Mesendoderm (in vitro differentiated cells): ENCODE results near the gene FSTL4.

Experiments
- DNase-seq: peaks from one replicate; pipeline ENCODE4 v3.0.0; 2013
- H2AK5ac ChIP-seq: 2 replicates; pipeline ENCODE4 v1.6.1; 2013; ENCODE audit warnings: low read length, inconsistent platforms
- H2BK120ac ChIP-seq: 2 replicates; pipeline ENCODE4 v1.6.1; 2013; ENCODE audit warnings: low read depth, mild to moderate bottlenecking, low read length, moderate library complexity, mixed read lengths
- H2BK15ac ChIP-seq: replicated peaks from 2 replicates; pipeline ENCODE4 v1.6.1; 2013; ENCODE audit warnings: low read depth, mild to moderate bottlenecking, moderate library complexity
- H2BK5ac ChIP-seq: 2 replicates; pipeline ENCODE4 v1.6.1; 2013; ENCODE audit warnings: low read length, inconsistent platforms
- H3K18ac ChIP-seq: 2 replicates; pipeline ENCODE4 v1.6.1; 2013; ENCODE audit warnings: mild to moderate bottlenecking, low read length, mixed read lengths
- H3K23ac ChIP-seq: one replicate; pipeline ENCODE4 v1.6.1; 2013; ENCODE audit warnings: low read length
- H3K27ac ChIP-seq: 2 replicates; pipeline ENCODE4 v1.5.1; 2013; ENCODE audit warnings: low read depth, mild to moderate bottlenecking, inconsistent platforms, low read length, moderate library complexity
- H3K27me3 ChIP-seq: 2 replicates; pipeline ENCODE4 v1.6.1; 2013; ENCODE audit warnings: low read length, control low read depth, mild to moderate bottlenecking, inconsistent platforms; ENCODE audit not compliant: insufficient read depth, poor library complexity
- H3K36me3 ChIP-seq: 2 replicates; pipeline ENCODE4 v1.6.1; 2013; ENCODE audit warnings: low read length, inconsistent platforms; ENCODE audit not compliant: control insufficient read depth, insufficient read depth
- H3K4ac ChIP-seq: one replicate; pipeline ENCODE4 v1.6.1; 2013; ENCODE audit warnings: low read depth, mild to moderate bottlenecking, low read length, moderate library complexity
- H3K4me1 ChIP-seq: 2 replicates; pipeline ENCODE4 v1.6.1; 2013; ENCODE audit warnings: low read depth, low read length, inconsistent platforms; ENCODE audit not compliant: control insufficient read depth
- H3K4me2 ChIP-seq: 2 replicates; pipeline ENCODE4 v1.6.1; 2013; ENCODE audit warnings: low read length
- H3K4me3 ChIP-seq: 2 replicates; pipeline ENCODE4 v1.5.1; 2013; ENCODE audit warnings: mild to moderate bottlenecking, low read length
- H3K56ac ChIP-seq: one replicate; pipeline ENCODE4 v1.6.1; 2013; ENCODE audit warnings: low read length
- H3K79me1 ChIP-seq: 2 replicates; pipeline ENCODE4 v1.6.1; 2013; ENCODE audit warnings: low read length, inconsistent platforms
- H3K79me2 ChIP-seq: 2 replicates; pipeline ENCODE4 v1.6.1; 2013; ENCODE audit warnings: mild to moderate bottlenecking, low read length; ENCODE audit not compliant: control insufficient read depth, insufficient read depth
- H3K9ac ChIP-seq: 2 replicates; pipeline ENCODE4 v1.6.1; 2013; ENCODE audit warnings: low read length, inconsistent platforms
- H4K5ac ChIP-seq: one replicate; pipeline ENCODE4 v1.6.1; 2013; ENCODE audit warnings: low read length
- H4K8ac ChIP-seq: one replicate; pipeline ENCODE4 v1.6.1; 2013; ENCODE audit warnings: low read depth, mild to moderate bottlenecking, control low read depth, low read length, moderate library complexity
- WGBS: extraction: QIAGEN DNeasy Blood & Tissue Kit; methylation state at CpG from one replicate; pipeline ENCODE4 v1.1.7; 2013; ENCODE audit warnings: low lambda C conversion rate, missing lambda C conversion rate; ENCODE audit not compliant: insufficient coverage; ENCODE audit errors: extremely low coverage; 5-methylcytosine and 5-hydroxymethylcytosine counted together

Gene FSTL4

GRCh38 chr5:133337795-133338445 lies 274.4 kb downstream of the FSTL4 start:
- Histone ChIP-seq H3K23ac (no peak overlapping the region), H3K79me1 (no peaks in the 10 kb centered on the region), H3K4ac (no peak overlapping the region), H4K5ac (no peak overlapping the region), H2BK15ac (no peak overlapping the region), H3K79me2 (no peaks in the 10 kb centered on the region), H3K4me2 (no peak overlapping the region), H3K27ac (no peak overlapping the region), H2AK5ac (no peak overlapping the region), H3K9ac (no peak overlapping the region), H3K36me3 (no peaks in the 10 kb centered on the region), H4K8ac (no peak overlapping the region), H3K18ac (no peak overlapping the region), H3K4me1 (peaks cover 1% of the 10 kb centered on the region), H2BK120ac (no peak overlapping the region), H2BK5ac (no peak overlapping the region), H3K4me3 (no peak overlapping the region), H3K56ac (no peak overlapping the region), H3K27me3 (no peaks in the 10 kb centered on the region)
- WGBS, result no CpG with 5 or more reads among the region's 9 CpGs
- DNase-seq, result no peak

- no peak overlapping the region for H2BK5ac ChIP-seq
- no CpG with 5 or more reads among the region's 12 CpGs for WGBS
- H2BK15ac ChIP-seq, result no peak overlapping the region
- H3K4me1 ChIP-seq, result peaks cover 1% of the 10 kb centered on the region
- no peak overlapping the region for H3K23ac ChIP-seq
- H4K5ac ChIP-seq, result no peak overlapping the region
- H3K18ac ChIP-seq, result no peak overlapping the region
- H3K56ac ChIP-seq, result no peak overlapping the region
- no peaks in the 10 kb centered on the region for H3K79me1 ChIP-seq
- H3K4me3 ChIP-seq, result no peak overlapping the region
- no peak overlapping the region for H2AK5ac ChIP-seq
- H2BK120ac ChIP-seq, result no peak overlapping the region
- no peak overlapping the region for H3K9ac ChIP-seq
- H3K4me2 ChIP-seq, result no peak overlapping the region
- no peaks in the 10 kb centered on the region for H3K27me3 ChIP-seq
- H3K27ac ChIP-seq, result no peak overlapping the region
- H3K4ac ChIP-seq, result no peak overlapping the region
- no peaks in the 10 kb centered on the region for H3K79me2 ChIP-seq
- H4K8ac ChIP-seq, result no peak overlapping the region
- no peak for DNase-seq
- no peaks in the 10 kb centered on the region for H3K36me3 ChIP-seq
These were observed 275.4 kb downstream of the FSTL4 start for GRCh38 chr5:133336969-133337410.

GRCh38 chr5:133336121-133336968 lies 276.0 kb downstream of the FSTL4 start:
- no peak for DNase-seq
- H3K18ac ChIP-seq, result no peak overlapping the region

GRCh38 chr5:133334796-133335639 lies 277.3 kb downstream of the FSTL4 start:
- no peak overlapping the region for H3K4me2 ChIP-seq
- no peaks in the 10 kb centered on the region for H3K36me3 ChIP-seq
- no peak overlapping the region for H2BK5ac ChIP-seq
- H3K56ac ChIP-seq, result no peak overlapping the region
- H3K4me3 ChIP-seq, result no peak overlapping the region
- no peaks in the 10 kb centered on the region for H3K27me3 ChIP-seq
- H2BK15ac ChIP-seq, result no peak overlapping the region
- H2AK5ac ChIP-seq, result no peak overlapping the region
- H2BK120ac ChIP-seq, result no peak overlapping the region
- H3K27ac ChIP-seq, result no peak overlapping the region
- no peak overlapping the region for H4K5ac ChIP-seq
- no peak overlapping the region for H3K9ac ChIP-seq
- H3K79me2 ChIP-seq, result no peaks in the 10 kb centered on the region
- WGBS, result no CpG with 5 or more reads among the region's 14 CpGs
- no peak overlapping the region for H4K8ac ChIP-seq
- no peak overlapping the region for H3K18ac ChIP-seq
- no peak overlapping the region for H3K23ac ChIP-seq
- no peak for DNase-seq
- H3K79me1 ChIP-seq, result no peaks in the 10 kb centered on the region
- no peak overlapping the region for H3K4ac ChIP-seq
- H3K4me1 ChIP-seq, result no peaks in the 10 kb centered on the region

More at GRCh38 chr5:133336121-133336968, 276.0 kb downstream of the FSTL4 start:
- no peak overlapping the region for H2BK15ac ChIP-seq
- no peak overlapping the region for H4K5ac ChIP-seq
- no peak overlapping the region for H3K23ac ChIP-seq
- H3K9ac ChIP-seq, result no peak overlapping the region
- H2BK120ac ChIP-seq, result no peak overlapping the region
- no peak overlapping the region for H3K56ac ChIP-seq
- no peaks in the 10 kb centered on the region for H3K36me3 ChIP-seq
- no peaks in the 10 kb centered on the region for H3K79me2 ChIP-seq
- no peak overlapping the region for H3K4me3 ChIP-seq
- no peak overlapping the region for H2BK5ac ChIP-seq
- H3K27ac ChIP-seq, result no peak overlapping the region
- no peak overlapping the region for H4K8ac ChIP-seq
- H3K27me3 ChIP-seq, result no peaks in the 10 kb centered on the region
- no peak overlapping the region for H3K4me2 ChIP-seq
- no CpG with 5 or more reads among the region's 12 CpGs for WGBS
- H3K4ac ChIP-seq, result no peak overlapping the region
- H3K4me1 ChIP-seq, result peaks cover 1% of the 10 kb centered on the region
- H2AK5ac ChIP-seq, result no peak overlapping the region
- H3K79me1 ChIP-seq, result no peaks in the 10 kb centered on the region

- no peak overlapping the region for H4K8ac ChIP-seq
- no CpG with 5 or more reads among the region's 11 CpGs for WGBS
- no peak for DNase-seq
- no peak overlapping the region for H2AK5ac ChIP-seq
- no peak overlapping the region for H3K23ac ChIP-seq
- H3K4ac ChIP-seq, result no peak overlapping the region
- no peak overlapping the region for H2BK120ac ChIP-seq
- no peak overlapping the region for H2BK5ac ChIP-seq
- no peaks in the 10 kb centered on the region for H3K36me3 ChIP-seq
- no peak overlapping the region for H2BK15ac ChIP-seq
- no peaks in the 10 kb centered on the region for H3K79me1 ChIP-seq
- H3K18ac ChIP-seq, result no peak overlapping the region
- H3K4me1 ChIP-seq, result no peaks in the 10 kb centered on the region
- H4K5ac ChIP-seq, result no peak overlapping the region
- H3K27ac ChIP-seq, result no peak overlapping the region
- H3K27me3 ChIP-seq, result no peaks in the 10 kb centered on the region
- H3K4me3 ChIP-seq, result no peak overlapping the region
- H3K9ac ChIP-seq, result no peak overlapping the region
- no peaks in the 10 kb centered on the region for H3K79me2 ChIP-seq
- H3K4me2 ChIP-seq, result no peak overlapping the region
- no peak overlapping the region for H3K56ac ChIP-seq
These were observed 278.8 kb downstream of the FSTL4 start for GRCh38 chr5:133333326-133334150.
